Fibroblast of villous mesenchyme (primary cell): ENCODE results near the gene FBXO9. TPM values are rescaled to one million over a fixed set of nuclear protein-coding genes. Genes with fewer than 3 reads are reported as not detected.

Source experiments
- DNase-seq: peaks from one replicate; pipeline ENCODE4 v3.0.0-alpha.2; 2010; ENCODE audit warnings: low read depth
- H3K4me3 ChIP-seq: 2 replicates; pipeline ENCODE4 v1.5.1; 2011; ENCODE audit warnings: low read depth, mild to moderate bottlenecking, low read length
- total RNA-seq: library from RNA; depleted of rRNA; stranded (reverse); fragments of >200 nt; gene quantifications from 2 replicates; pipeline ENCODE4 v1.2.3, GENCODE V29; 2012
- TF ChIP-seq, protein P1 (sequence below): IDR thresholded peaks from 2 replicates; pipeline ENCODE4 v1.5.1; 2012; ENCODE audit warnings: low read depth, mild to moderate bottlenecking, low read length; ENCODE audit not compliant: insufficient read depth

FBXO9 gene
- total RNA-seq, 1 donor = 55.3 TPM

- TF ChIP-seq, protein P1, sequence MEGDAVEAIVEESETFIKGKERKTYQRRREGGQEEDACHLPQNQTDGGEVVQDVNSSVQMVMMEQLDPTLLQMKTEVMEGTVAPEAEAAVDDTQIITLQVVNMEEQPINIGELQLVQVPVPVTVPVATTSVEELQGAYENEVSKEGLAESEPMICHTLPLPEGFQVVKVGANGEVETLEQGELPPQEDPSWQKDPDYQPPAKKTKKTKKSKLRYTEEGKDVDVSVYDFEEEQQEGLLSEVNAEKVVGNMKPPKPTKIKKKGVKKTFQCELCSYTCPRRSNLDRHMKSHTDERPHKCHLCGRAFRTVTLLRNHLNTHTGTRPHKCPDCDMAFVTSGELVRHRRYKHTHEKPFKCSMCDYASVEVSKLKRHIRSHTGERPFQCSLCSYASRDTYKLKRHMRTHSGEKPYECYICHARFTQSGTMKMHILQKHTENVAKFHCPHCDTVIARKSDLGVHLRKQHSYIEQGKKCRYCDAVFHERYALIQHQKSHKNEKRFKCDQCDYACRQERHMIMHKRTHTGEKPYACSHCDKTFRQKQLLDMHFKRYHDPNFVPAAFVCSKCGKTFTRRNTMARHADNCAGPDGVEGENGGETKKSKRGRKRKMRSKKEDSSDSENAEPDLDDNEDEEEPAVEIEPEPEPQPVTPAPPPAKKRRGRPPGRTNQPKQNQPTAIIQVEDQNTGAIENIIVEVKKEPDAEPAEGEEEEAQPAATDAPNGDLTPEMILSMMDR = no peak
- no peak overlapping the region for H3K4me3 ChIP-seq
- no peak for DNase-seq
Observed at GRCh38 chr6:53128842-53129241, 63.6 kb downstream of the FBXO9 start.

DNA sequence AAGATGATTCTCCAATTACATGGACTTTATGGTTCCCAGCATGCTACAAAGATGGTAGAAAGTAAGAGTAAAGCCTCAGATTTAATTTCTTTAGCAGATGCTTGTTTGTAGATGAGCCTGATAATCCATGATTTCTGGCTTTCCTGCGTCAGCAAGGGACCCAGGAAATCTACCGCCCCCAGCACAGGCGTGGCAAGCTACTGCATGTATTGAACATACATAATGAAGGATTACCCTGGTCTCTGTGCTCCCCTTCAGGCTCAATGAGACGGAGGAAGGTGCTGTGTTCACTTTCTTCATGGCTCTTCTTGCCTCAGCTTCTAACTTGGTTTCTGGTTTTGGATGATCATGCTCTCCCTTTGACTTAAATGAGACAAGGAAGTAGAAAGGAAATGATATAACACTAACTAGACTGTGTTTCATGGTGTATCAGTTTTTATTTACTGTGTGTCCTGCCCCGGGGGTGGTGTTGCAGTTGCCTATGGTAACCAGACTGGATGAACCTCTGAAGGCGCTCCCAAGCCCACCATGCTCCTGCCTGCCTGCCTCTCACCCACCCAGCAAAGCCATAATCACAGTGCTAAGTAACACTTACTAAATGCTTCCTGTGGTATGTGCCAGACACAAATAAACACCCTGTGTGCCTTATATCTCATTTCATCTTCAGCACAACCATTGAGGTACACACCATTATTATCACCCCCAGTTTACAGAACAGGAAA, 65.5 kb downstream of the FBXO9 start:
- TF ChIP-seq, protein P1 = no peak
- no peak overlapping the region for H3K4me3 ChIP-seq
- no peak for DNase-seq

DNA sequence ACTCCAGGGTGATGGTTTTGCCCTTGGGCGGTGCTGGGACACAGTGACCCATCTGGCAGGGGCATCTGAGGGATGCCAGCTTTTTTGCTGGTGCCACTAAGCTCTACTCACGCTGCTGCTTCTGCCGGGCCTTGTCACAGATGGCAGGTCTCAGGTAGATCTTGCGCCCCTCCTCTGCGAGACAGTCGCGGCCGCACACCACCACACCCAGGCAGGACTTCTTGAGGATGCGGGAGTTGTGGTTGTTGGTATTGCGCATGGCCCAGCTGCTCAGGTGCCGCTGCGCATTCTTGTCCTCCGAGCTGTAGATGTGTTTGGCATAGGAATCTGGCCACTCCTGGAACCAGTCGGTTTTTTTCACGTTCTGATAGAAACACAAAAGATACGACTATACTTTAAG, 68.8 kb downstream of the FBXO9 start:
- DNase-seq = no peak
- no peak overlapping the region for H3K4me3 ChIP-seq
- TF ChIP-seq, protein P1 = no peak

- DNase-seq = no peak
- no peak overlapping the region for H3K4me3 ChIP-seq
- TF ChIP-seq, protein P1 = no peak
Observed at GRCh38 chr6:53134601-53135235, 69.5 kb downstream of the FBXO9 start.

DNA sequence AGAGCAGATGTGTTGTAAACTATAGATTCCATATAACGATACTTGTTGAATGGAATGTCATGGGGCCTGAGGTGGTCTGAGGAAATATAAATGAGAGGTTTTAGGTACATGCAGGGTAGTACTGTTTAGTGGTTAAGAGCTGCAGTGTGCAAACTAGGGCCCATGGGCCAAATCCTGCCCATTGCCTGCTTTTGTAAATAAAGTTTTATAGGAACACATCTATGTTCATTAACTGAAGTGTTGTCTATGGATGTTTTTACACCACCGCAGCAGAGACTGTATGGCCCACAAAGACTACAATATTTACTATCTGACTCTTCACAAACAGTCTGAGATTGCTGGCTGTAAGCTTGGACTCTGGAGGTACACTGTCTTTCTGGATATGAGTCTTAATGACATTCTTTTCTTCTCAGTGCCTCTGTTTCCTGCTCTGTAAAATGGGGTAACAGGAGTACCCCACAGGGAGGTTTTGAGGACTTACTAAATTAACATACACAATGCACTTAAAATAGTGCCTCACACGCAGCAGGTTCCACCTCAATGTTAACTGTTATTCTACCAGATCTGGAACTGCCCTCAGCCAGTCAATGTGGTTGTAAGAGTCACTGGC, 70.9 kb downstream of the FBXO9 start:
- H3K4me3 ChIP-seq = no peak overlapping the region
- TF ChIP-seq, protein P1 = no peak
- no peak for DNase-seq

DNA sequence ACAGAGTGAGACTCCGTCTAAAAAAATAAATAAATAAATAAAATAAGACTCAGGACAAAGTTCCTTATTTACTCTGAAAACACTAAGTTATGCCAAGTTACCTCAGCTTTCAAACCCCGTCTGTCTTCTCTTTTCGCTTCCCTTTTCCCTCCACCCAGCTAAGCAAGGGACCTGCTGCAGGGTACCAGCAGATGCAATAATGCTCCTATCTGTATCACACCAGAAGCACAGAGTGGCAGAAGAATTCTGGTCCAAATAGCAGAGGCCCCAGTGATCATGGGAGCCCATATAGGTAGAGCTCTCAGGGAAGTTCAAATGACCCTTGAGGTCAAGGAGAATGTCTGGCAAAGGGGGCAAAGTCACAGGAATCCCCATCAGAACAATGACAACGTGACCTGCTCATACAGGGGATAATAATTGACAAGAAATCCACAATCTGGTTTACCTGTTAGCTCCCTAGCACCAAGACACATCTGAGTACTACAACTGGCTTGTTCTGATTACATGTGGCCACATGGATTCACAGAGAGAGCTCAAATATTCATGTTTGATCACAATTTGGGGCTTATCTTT, 74.7 kb downstream of the FBXO9 start:
- no peak overlapping the region for H3K4me3 ChIP-seq
- DNase-seq = no peak
- TF ChIP-seq, protein P1 = no peak
